Neuronal stem cell (in vitro differentiated cells): ENCODE measurements around the gene FAM3A.

Source experiments
- DNase-seq: peaks from one replicate; pipeline ENCODE4 v3.0.0-alpha.2; 2013; ENCODE audit warnings: low spot score
- H2AFZ ChIP-seq: one replicate; pipeline ENCODE4 v1.6.1; 2013; ENCODE audit warnings: mild to moderate bottlenecking, low read length, inconsistent platforms
- H2AK5ac ChIP-seq: 2 replicates; pipeline ENCODE4 v1.6.1; 2013; ENCODE audit warnings: low read depth, mild to moderate bottlenecking, inconsistent platforms, low read length, moderate library complexity, mixed read lengths
- H2BK120ac ChIP-seq: 2 replicates; pipeline ENCODE4 v1.6.1; 2013; ENCODE audit warnings: low read depth, mild to moderate bottlenecking, inconsistent platforms, low read length, moderate library complexity, mixed read lengths
- H2BK12ac ChIP-seq: one replicate; pipeline ENCODE4 v1.6.1; 2013; ENCODE audit warnings: low read length, inconsistent platforms
- H2BK15ac ChIP-seq: 2 replicates; pipeline ENCODE4 v1.6.1; 2013; ENCODE audit warnings: mild to moderate bottlenecking, low read length, inconsistent platforms, mixed read lengths
- H2BK5ac ChIP-seq: one replicate; pipeline ENCODE4 v1.6.1; 2013; ENCODE audit warnings: inconsistent platforms, mild to moderate bottlenecking, low read length, moderate library complexity
- H3K14ac ChIP-seq: one replicate; pipeline ENCODE4 v1.6.1; 2013; ENCODE audit warnings: low read length, inconsistent platforms
- H3K18ac ChIP-seq: 2 replicates; pipeline ENCODE4 v1.6.1; 2013; ENCODE audit warnings: low read length, inconsistent platforms
- H3K23ac ChIP-seq: 2 replicates; pipeline ENCODE4 v1.6.1; 2013; ENCODE audit warnings: low read depth, mild to moderate bottlenecking, mixed read lengths, low read length, inconsistent platforms; ENCODE audit not compliant: poor library complexity
- H3K27ac ChIP-seq: replicated peaks from 3 replicates; pipeline ENCODE4 v1.5.1; 2013; ENCODE audit warnings: low read length, inconsistent platforms
- H3K27me3 ChIP-seq, 3 experiments: 2 replicates each; pipeline ENCODE4 v1.6.1; 2013; ENCODE audit warnings: low read length in 3 of 3, mild to moderate bottlenecking in 2 of 3, inconsistent platforms in 1 of 3, low read depth in 1 of 3, mixed read lengths in 1 of 3, moderate library complexity in 1 of 3; ENCODE audit not compliant: control insufficient read depth in 3 of 3, insufficient read depth in 3 of 3
- H3K36me3 ChIP-seq, 2 donors: replicated peaks in 1 of 2; 2 replicates each; pipeline ENCODE4 v1.6.1; 2013; ENCODE audit warnings: low read length in 2 of 2; ENCODE audit not compliant: control insufficient read depth in 2 of 2, insufficient read depth in 2 of 2
- H3K4ac ChIP-seq: 2 replicates; pipeline ENCODE4 v1.6.1; 2013; ENCODE audit warnings: inconsistent platforms, mild to moderate bottlenecking, low read length, moderate library complexity
- H3K4me1 ChIP-seq, 2 donors: 1 replicate in 1 of 2; 2 replicates in 1 of 2; pipeline ENCODE4 v1.6.1; 2013; ENCODE audit warnings: low read length in 2 of 2, low read depth in 1 of 2; ENCODE audit not compliant: control insufficient read depth in 2 of 2, insufficient read depth in 1 of 2
- H3K4me2 ChIP-seq: one replicate; pipeline ENCODE4 v1.6.1; 2013; ENCODE audit warnings: mild to moderate bottlenecking, low read length, inconsistent platforms; ENCODE audit not compliant: insufficient read depth, poor library complexity, severe bottlenecking
- H3K4me3 ChIP-seq, 2 donors: 2 replicates each; pipeline ENCODE4 v1.5.1; 2013; ENCODE audit warnings: low read length in 2 of 2, mild to moderate bottlenecking in 2 of 2, inconsistent platforms in 1 of 2, moderate library complexity in 1 of 2
- H3K79me1 ChIP-seq: one replicate; pipeline ENCODE4 v1.6.1; 2013; ENCODE audit warnings: low read depth, mild to moderate bottlenecking, inconsistent platforms, low read length, moderate library complexity
- H3K9ac ChIP-seq: one replicate; pipeline ENCODE4 v1.6.1; 2013; ENCODE audit warnings: mild to moderate bottlenecking, low read depth, low read length, inconsistent platforms; ENCODE audit not compliant: poor library complexity
- H3K9me3 ChIP-seq, 2 donors: replicated peaks in 1 of 2; 2 replicates each; pipeline versions ENCODE3 to v1.6.1; 2013; ENCODE audit warnings: low read length in 2 of 2, mild to moderate bottlenecking in 2 of 2, inconsistent platforms in 1 of 2, low read depth in 1 of 2, mixed read lengths in 1 of 2, moderate library complexity in 1 of 2; ENCODE audit not compliant: control insufficient read depth in 2 of 2, insufficient read depth in 1 of 2
- H4K8ac ChIP-seq: one replicate; pipeline ENCODE4 v1.6.1; 2013; ENCODE audit warnings: low read depth, mild to moderate bottlenecking, inconsistent platforms, low read length, moderate library complexity
- H4K91ac ChIP-seq: one replicate; pipeline ENCODE4 v1.6.1; 2013; ENCODE audit warnings: low read length, low read depth, mild to moderate bottlenecking, inconsistent platforms; ENCODE audit not compliant: poor library complexity
- WGBS, 2 donors: extraction: QIAGEN DNeasy Blood & Tissue Kit; methylation state at CpG; one replicate each; pipeline ENCODE4 v1.1.7; 2013; ENCODE audit warnings: missing lambda C conversion rate in 2 of 2, mixed read lengths in 1 of 2; ENCODE audit not compliant: insufficient read length in 2 of 2, insufficient replicate concordance in 1 of 2; ENCODE audit errors: extremely low coverage in 2 of 2; 5-methylcytosine and 5-hydroxymethylcytosine counted together

FAM3A gene

DNA sequence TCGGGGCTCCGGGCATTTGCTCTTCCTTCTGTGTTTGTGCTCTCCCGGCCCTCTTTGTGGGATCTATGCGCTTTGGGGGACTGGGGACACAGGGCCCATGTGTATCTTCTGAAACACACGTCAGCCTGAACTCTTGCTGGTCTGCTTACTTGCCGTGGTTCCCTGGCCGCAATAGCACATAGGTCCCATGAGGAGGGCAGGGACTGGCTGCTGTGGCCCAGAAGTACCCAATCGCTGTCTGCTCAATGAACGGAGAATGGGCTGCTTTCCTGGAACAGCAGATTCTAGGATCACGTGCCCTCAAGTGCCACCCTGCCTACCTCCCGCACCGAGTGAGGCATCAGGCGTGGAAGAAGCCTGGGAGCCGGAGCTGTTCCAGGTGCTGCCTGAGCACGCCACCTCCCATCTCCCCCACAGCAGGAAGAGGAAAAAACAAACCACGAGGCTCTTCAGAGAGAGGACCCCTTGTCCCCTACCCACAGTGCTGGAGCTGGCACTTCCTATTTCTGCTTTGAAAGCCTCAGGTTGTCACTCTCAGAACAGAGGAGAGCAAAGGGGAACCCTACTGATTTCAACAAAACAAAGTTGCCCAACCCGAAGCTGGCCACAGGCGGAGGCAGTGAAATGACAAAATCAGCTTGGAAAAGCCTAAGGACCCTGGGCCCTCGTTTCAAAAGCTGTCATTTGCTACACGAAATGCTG, 26.8 kb upstream of the FAM3A start:
- no CpG with 5 or more reads among the region's 20 CpGs for WGBS, 2 donors
- Histone ChIP-seq H3K36me3 (peaks cover 6 to 40% of the 10 kb centered on the region in 2 donors), H3K4me1 (peaks cover 2 to 4% of the 10 kb centered on the region in 2 donors), H4K91ac (no peak overlapping the region), H3K79me1 (no peaks in the 10 kb centered on the region), H3K27ac (no peak overlapping the region), H3K14ac (no peak overlapping the region), H3K4me3 (no peak overlapping the region), H3K23ac (no peak overlapping the region), H2BK120ac (no peak overlapping the region), H3K9ac (no peak overlapping the region), H3K4ac (no peak overlapping the region), H4K8ac (no peak overlapping the region), H2AK5ac (no peak overlapping the region), H3K9me3 (no peaks in the 10 kb centered on the region), H3K27me3 (peaks cover 0 to 3% (median 0%) of the 10 kb centered on the region in 3 experiments), H2AFZ (no peak overlapping the region), H3K4me2 (no peak overlapping the region), H2BK12ac (no peak overlapping the region), H2BK5ac (no peak overlapping the region), H2BK15ac (no peak overlapping the region), H3K18ac (no peak overlapping the region)
- DNase-seq: no peak

DNA sequence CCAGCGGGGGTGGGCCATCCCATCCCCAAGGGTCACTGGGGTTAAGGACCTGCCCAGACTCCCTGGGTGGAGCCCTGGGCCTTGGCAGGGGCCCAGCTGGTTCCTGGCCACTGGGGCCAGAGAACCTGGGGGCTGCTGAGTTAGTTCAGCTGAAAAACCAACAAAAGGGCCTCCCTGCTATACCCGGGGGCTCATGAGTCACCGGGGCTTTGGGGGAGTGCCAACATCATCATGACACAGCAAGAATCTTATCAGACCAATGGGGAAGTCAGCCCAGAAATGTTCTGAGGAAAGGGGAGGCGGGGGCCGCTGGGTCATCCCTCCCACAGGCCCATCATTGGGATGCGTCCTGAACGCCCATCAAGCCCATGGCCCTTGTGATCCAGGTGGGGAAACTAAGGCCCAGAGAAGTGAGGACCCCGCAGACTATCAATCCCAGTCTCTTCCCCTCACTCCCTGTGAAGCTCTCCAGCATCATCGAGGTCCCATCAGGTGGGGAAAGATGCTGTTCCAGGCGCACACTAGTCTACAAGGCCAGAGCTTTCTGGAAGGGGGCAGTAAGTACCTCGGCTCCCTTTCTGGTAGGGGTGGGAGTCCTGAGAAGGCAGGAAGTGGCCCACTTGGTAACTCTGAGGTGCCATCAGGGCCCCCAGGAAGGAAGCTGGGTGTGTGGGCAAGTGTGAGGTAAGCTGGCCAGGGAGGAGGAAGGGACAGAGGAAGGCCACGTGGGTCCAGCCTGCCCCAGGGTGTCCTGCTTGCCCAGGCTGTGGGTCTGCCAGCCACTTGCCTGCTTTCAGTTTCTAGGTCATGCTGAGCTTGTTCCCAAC, 26.1 kb upstream of the FAM3A start:
- Histone ChIP-seq H3K27me3 (peaks cover 0 to 3% (median 0%) of the 10 kb centered on the region in 3 experiments), H3K4ac (no peak overlapping the region), H3K4me3 (no peak overlapping the region), H3K4me2 (no peak overlapping the region), H3K9me3 (no peaks in the 10 kb centered on the region), H2AK5ac (no peak overlapping the region), H2BK5ac (no peak overlapping the region), H2BK12ac (no peak overlapping the region), H2BK15ac (no peak overlapping the region), H3K27ac (no peak overlapping the region), H3K36me3 (peaks cover 6 to 40% of the 10 kb centered on the region in 2 donors), H3K23ac (no peak overlapping the region), H3K18ac (no peak overlapping the region), H3K79me1 (no peaks in the 10 kb centered on the region), H4K91ac (no peak overlapping the region), H3K14ac (no peak overlapping the region), H4K8ac (no peak overlapping the region), H2AFZ (no peak overlapping the region), H3K9ac (no peak overlapping the region), H3K4me1 (peaks cover 2 to 4% of the 10 kb centered on the region in 2 donors), H2BK120ac (no peak overlapping the region)
- WGBS, 2 donors: no CpG with 5 or more reads among the region's 12 CpGs
- no peak for DNase-seq

DNA sequence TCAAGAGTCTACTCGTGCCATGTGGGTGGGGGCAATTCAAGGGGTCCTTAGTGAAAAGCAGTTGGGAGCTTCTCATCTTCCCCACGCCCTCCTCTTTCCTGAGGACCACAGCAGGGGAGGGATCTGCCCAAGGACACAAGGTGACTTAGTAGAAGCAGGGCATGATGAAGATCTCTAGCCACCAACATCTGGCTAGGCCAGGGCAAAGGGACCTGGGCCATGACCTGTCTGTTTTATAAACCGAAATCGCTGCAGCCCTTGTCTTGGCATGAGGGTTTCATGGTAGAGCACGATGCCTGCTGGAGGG, 25.5 kb upstream of the FAM3A start:
- H3K14ac ChIP-seq: no peak overlapping the region
- H2BK5ac ChIP-seq: no peak overlapping the region
- no peak overlapping the region for H2BK12ac ChIP-seq
- H2BK15ac ChIP-seq: no peak overlapping the region
- no peak overlapping the region for H3K4me2 ChIP-seq
- H3K27me3 ChIP-seq: peaks cover 0 to 3% (median 0%) of the 10 kb centered on the region in 3 experiments
- H2BK120ac ChIP-seq: no peak overlapping the region
- no peak overlapping the region for H4K8ac ChIP-seq
- no peaks in the 10 kb centered on the region for H3K9me3 ChIP-seq
- peaks cover 6 to 40% of the 10 kb centered on the region in 2 donors for H3K36me3 ChIP-seq
- H3K4ac ChIP-seq: no peak overlapping the region
- H3K4me3 ChIP-seq: no peak overlapping the region
- H3K79me1 ChIP-seq: no peaks in the 10 kb centered on the region
- H3K18ac ChIP-seq: no peak overlapping the region
- no peak for DNase-seq
- WGBS, 2 donors: no CpG with 5 or more reads among the region's 5 CpGs
- H3K9ac ChIP-seq: no peak overlapping the region
- H3K23ac ChIP-seq: no peak overlapping the region
- H3K27ac ChIP-seq: no peak overlapping the region
- H2AFZ ChIP-seq: no peak overlapping the region
- H2AK5ac ChIP-seq: no peak overlapping the region
- peaks cover 2 to 4% of the 10 kb centered on the region in 2 donors for H3K4me1 ChIP-seq
- H4K91ac ChIP-seq: no peak overlapping the region

DNA sequence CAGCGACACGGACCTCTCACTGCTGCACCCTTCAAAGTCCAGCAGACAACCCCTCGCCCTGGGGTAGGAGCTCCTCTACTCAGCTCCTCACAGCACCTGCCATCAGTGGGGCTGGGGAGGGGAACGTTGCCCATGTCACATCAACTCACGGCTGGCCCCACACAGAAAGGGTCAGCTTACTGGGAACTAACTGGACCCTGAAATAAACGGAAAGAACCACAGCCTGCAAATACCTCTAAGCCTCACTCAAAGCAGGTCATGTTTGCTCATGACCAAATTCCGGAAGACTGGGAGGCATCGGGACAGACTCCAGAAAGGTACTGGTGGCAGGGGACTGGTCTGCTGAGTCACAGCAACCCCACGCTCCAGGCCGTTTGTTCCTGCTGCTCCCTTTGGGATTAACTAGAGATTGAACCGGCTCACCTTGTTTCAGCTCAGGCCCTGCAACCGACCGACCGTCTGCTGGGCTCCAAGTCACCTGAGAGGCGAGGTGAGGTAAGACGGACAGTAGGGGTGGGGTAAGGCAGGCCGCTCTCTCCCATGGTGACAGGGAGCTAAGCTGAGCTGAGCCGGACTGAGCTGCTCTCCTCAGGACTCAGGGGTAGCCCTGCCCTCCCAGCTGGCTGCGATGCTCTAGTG, 25.0 kb upstream of the FAM3A start:
- Histone ChIP-seq H3K79me1 (no peaks in the 10 kb centered on the region), H3K23ac (no peak overlapping the region), H4K91ac (no peak overlapping the region), H3K4me1 (peaks cover under 1 to 2% of the 10 kb centered on the region in 2 donors), H3K4ac (no peak overlapping the region), H3K36me3 (peaks cover 6 to 42% of the 10 kb centered on the region in 2 donors), H3K27me3 (peaks cover 0 to 3% (median 0%) of the 10 kb centered on the region in 3 experiments), H3K27ac (no peak overlapping the region), H2BK15ac (no peak overlapping the region), H2AFZ (no peak overlapping the region), H2BK120ac (no peak overlapping the region), H2BK12ac (no peak overlapping the region), H3K18ac (no peak overlapping the region), H3K4me2 (no peak overlapping the region), H3K14ac (no peak overlapping the region), H3K9ac (no peak overlapping the region), H2AK5ac (no peak overlapping the region), H2BK5ac (no peak overlapping the region), H3K9me3 (no peaks in the 10 kb centered on the region), H4K8ac (no peak overlapping the region), H3K4me3 (no peak overlapping the region)
- WGBS, 2 donors: no CpG with 5 or more reads among the region's 19 CpGs
- no peak for DNase-seq
